Suprapubic skin (tissue), 3 donors: ENCODE data around the gene GNPAT.

Source experiments
- POLR2A ChIP-seq, 2 donors: fragments of 450-650 bp; IDR thresholded peaks; one replicate each; pipeline ENCODE4 v1.6.1; 2017; ENCODE audit warnings: antibody characterized with exemption in 2 of 2, mild to moderate bottlenecking in 2 of 2, moderate library complexity in 2 of 2
- TF ChIP-seq, protein P1 (sequence below), 2 donors: fragments of 200-600 bp in 1 of 2; fragments of 450-650 bp in 1 of 2; sonication (generic) in 1 of 2; IDR thresholded peaks; one replicate each; pipeline ENCODE4 v1.5.1; 2016 to 2019; ENCODE audit warnings: antibody characterized with exemption in 2 of 2, mild to moderate bottlenecking in 1 of 2, moderate library complexity in 1 of 2

DNA sequence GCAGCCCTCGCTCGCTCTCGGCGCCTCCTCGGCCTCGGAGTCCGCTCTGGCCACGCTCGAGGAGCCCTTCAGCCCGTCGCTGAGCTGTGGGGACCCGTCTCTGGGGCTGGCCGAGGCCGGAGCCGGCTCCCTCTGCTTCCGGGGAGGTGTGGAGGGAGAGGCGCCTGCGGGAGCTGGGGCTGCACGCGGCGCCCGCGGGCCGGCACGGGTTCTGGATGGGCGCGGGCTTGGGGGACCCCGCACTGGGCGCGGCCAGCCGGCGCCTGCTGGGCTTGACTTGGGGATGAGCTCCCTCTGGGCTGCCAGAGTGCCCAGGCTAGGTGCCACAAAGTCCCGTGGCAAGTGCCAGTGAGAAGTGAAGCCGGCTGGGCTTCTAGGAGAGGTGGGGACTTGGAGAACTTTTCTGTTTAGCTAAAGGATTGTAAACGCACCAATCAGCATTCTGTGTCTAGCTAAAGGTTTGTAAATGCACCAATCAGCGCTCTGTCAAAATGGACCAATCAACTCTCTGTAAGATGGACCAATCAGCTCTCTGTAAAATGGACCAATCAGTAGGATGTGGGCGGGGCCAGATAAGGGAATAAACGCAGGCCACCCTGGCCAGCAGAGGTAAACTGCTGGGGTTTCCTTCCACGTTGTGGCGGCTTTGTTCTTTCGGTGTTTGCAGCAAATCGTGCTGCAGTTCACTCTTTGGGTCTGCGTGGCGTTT, 76.4 kb downstream of the GNPAT start:
- TF ChIP-seq, protein P1, sequence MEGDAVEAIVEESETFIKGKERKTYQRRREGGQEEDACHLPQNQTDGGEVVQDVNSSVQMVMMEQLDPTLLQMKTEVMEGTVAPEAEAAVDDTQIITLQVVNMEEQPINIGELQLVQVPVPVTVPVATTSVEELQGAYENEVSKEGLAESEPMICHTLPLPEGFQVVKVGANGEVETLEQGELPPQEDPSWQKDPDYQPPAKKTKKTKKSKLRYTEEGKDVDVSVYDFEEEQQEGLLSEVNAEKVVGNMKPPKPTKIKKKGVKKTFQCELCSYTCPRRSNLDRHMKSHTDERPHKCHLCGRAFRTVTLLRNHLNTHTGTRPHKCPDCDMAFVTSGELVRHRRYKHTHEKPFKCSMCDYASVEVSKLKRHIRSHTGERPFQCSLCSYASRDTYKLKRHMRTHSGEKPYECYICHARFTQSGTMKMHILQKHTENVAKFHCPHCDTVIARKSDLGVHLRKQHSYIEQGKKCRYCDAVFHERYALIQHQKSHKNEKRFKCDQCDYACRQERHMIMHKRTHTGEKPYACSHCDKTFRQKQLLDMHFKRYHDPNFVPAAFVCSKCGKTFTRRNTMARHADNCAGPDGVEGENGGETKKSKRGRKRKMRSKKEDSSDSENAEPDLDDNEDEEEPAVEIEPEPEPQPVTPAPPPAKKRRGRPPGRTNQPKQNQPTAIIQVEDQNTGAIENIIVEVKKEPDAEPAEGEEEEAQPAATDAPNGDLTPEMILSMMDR (IDR thresholded peaks at IDR 0.05): no peak
- no peak for TF ChIP-seq POLR2A (IDR thresholded peaks at IDR 0.05)
